Kidney epithelial cell (primary cell): ENCODE results near the gene FCRLB. TPM values are rescaled to one million over a fixed set of nuclear protein-coding genes. Genes with fewer than 3 reads are reported as not detected.

Experiments used
- DNase-seq: peaks from one replicate; pipeline ENCODE4 v3.0.0-alpha.2; 2010; ENCODE audit warnings: low read depth
- H3K27me3 ChIP-seq: 2 replicates; pipeline ENCODE4 v1.6.0; 2011; ENCODE audit warnings: low read length; ENCODE audit not compliant: control insufficient read depth, insufficient read depth
- H3K36me3 ChIP-seq: 2 replicates; pipeline ENCODE4 v1.5.1; 2011; ENCODE audit warnings: low read length; ENCODE audit not compliant: control insufficient read depth, insufficient read depth
- H3K4me3 ChIP-seq: 2 replicates; pipeline ENCODE4 v1.5.1; 2011; ENCODE audit warnings: low read depth, mild to moderate bottlenecking, control low read depth, low read length
- CTCF ChIP-seq: IDR thresholded peaks from 2 replicates; pipeline ENCODE4 v1.5.1; 2011; ENCODE audit warnings: mild to moderate bottlenecking, moderate library complexity, low read length, control low read depth, inconsistent platforms; ENCODE audit not compliant: insufficient read depth, poor library complexity, severe bottlenecking
- total RNA-seq: library from RNA; depleted of rRNA; stranded (reverse); fragments of >200 nt; gene quantifications from 2 replicates; pipeline ENCODE4 v1.2.3, GENCODE V29; 2015

FCRLB gene
- total RNA-seq, 1 donor from 2014 or later = 1.1 TPM

- H3K36me3 ChIP-seq = no peaks in the 10 kb centered on the region
These were observed 50.6 kb downstream of the FCRLB start for GRCh38 chr1:161771973-161772372.

GRCh38 chr1:161772397-161772796 is 51.1 kb downstream of the FCRLB start:
- Histone ChIP-seq H3K27me3 (no peaks in the 10 kb centered on the region), H3K4me3 (no peak overlapping the region), H3K36me3 (no peaks in the 10 kb centered on the region)
- TF ChIP-seq CTCF = no peak
- DNase-seq = no peak

More at GRCh38 chr1:161771973-161772372, 50.6 kb downstream of the FCRLB start:
- no peaks in the 10 kb centered on the region for H3K27me3 ChIP-seq
- TF ChIP-seq CTCF = no peak
- H3K4me3 ChIP-seq = no peak overlapping the region
- DNase-seq = no peak

GRCh38 chr1:161773791-161774190 is 52.4 kb downstream of the FCRLB start:
- DNase-seq = no peak
- TF ChIP-seq CTCF = no peak
- Histone ChIP-seq H3K36me3 (no peaks in the 10 kb centered on the region), H3K27me3 (no peaks in the 10 kb centered on the region), H3K4me3 (no peak overlapping the region)

- no peak for DNase-seq
These were observed 55.9 kb downstream of the FCRLB start for GRCh38 chr1:161777261-161777660.

More at GRCh38 chr1:161777261-161777660, 55.9 kb downstream of the FCRLB start:
- no peak for TF ChIP-seq CTCF
- no peaks in the 10 kb centered on the region for H3K27me3 ChIP-seq
- no peak overlapping the region for H3K4me3 ChIP-seq
- no peaks in the 10 kb centered on the region for H3K36me3 ChIP-seq

Other genes with a start within 250 kb of the FCRLB start
- 0.04 and 0.48 TPM in 2 replicates for gene FCGR2A, start 216.1 kb upstream of the FCRLB start, total RNA-seq
- gene HSPA6, start 197.0 kb upstream of the FCRLB start, total RNA-seq = 0.84 TPM in 1 of 2 replicates, not detected in the other
- 0.79 TPM in 1 of 2 replicates, not detected in the other for gene FCGR3A, start 171.7 kb upstream of the FCRLB start, total RNA-seq
- gene FCGR3B, start 90.4 kb upstream of the FCRLB start, total RNA-seq = not detected in 2 replicates
- gene FCGR2B, start 58.4 kb upstream of the FCRLB start, total RNA-seq = not detected in 2 replicates
- 0.88 and 2.1 TPM in 2 replicates for gene FCRLA, start 14.3 kb upstream of the FCRLB start, total RNA-seq
- 48.0 and 49.7 TPM in 2 replicates for gene DUSP12, start 28.2 kb downstream of the FCRLB start, total RNA-seq
- gene ATF6, start 44.8 kb downstream of the FCRLB start, total RNA-seq = 38.6 and 41.1 TPM in 2 replicates